Endothelial cell of umbilical vein (primary cell): Measurements from ENCODE around the gene MYO18A. TPM values are rescaled to one million over a fixed set of nuclear protein-coding genes. Genes with fewer than 3 reads are reported as not detected.

Source experiments
- BruUV-seq: library from RNA; stranded (reverse); fragments of 400-500 nt; replicated peaks from 2 replicates; lab custom pipeline; 2021; lab: Mats Ljungman, UMichigan
- CTCF ChIA-PET: fragments of 300-600, 350-600 bp; sonication (Branson Sonifier 250); formaldehyde crosslinking; loops from one replicate; lab custom pipeline; 2021; ENCODE audit warnings: antibody characterized with exemption, inconsistent platforms; lab: Charles Lee
- POLR2A ChIA-PET: fragments of 300-600, 350-600 bp; sonication (Branson Sonifier 250); formaldehyde crosslinking; loops from one replicate; lab custom pipeline; 2021; ENCODE audit warnings: antibody characterized with exemption, inconsistent platforms; lab: Charles Lee
- DNase-seq: peaks from one replicate; pipeline ENCODE4 v3.0.0-alpha.2; 2011; ENCODE audit warnings: low read depth, low spot score
- FAIRE-seq: peaks from 2 replicates; lab custom pipeline; 2011; peaks lifted over from hg19 to GRCh38; lab: Jason Lieb, UNC
- H2AFZ ChIP-seq: 2 replicates; pipeline ENCODE4 v1.6.0; 2012; ENCODE audit warnings: low read depth, low read length, control low read depth, inconsistent platforms
- H3K27ac ChIP-seq: 2 replicates; pipeline ENCODE4 v1.5.1; 2011; ENCODE audit warnings: low read depth, mild to moderate bottlenecking, control low read depth, low read length, moderate library complexity; ENCODE audit not compliant: insufficient read depth
- H3K27me3 ChIP-seq, 2 experiments: 2 replicates each; pipeline versions ENCODE4 v1.6.0 to v1.6.1; 2011; ENCODE audit warnings: low read length in 2 of 2, mixed read lengths in 1 of 2; ENCODE audit not compliant: control insufficient read depth in 2 of 2, insufficient read depth in 2 of 2
- H3K36me3 ChIP-seq, 2 experiments: 2 replicates in 1 of 2; 3 replicates in 1 of 2; pipeline ENCODE4 v1.5.1; 2011; ENCODE audit warnings: low read length in 2 of 2, mild to moderate bottlenecking in 1 of 2, moderate library complexity in 1 of 2; ENCODE audit not compliant: control insufficient read depth in 2 of 2, insufficient read depth in 2 of 2; ENCODE audit errors: extremely low read depth in 1 of 2
- H3K4me1 ChIP-seq: 3 replicates; pipeline ENCODE4 v1.5.1; 2011; ENCODE audit warnings: mild to moderate bottlenecking, low read length; ENCODE audit not compliant: control insufficient read depth, insufficient read depth; ENCODE audit errors: extremely low read depth
- H3K4me2 ChIP-seq: 2 replicates; pipeline ENCODE4 v1.6.1; 2011; ENCODE audit warnings: low read length, control low read depth, mixed read lengths; ENCODE audit not compliant: insufficient read depth
- H3K4me3 ChIP-seq, 3 experiments: fragments of 200-600 bp in 1 of 3; sonication (generic), shearing (Covaris generic) in 1 of 3; replicated peaks in 1 of 3; 2 replicates each; pipeline ENCODE4 v1.5.1; 2011 to 2016; ENCODE audit warnings: control low read depth in 3 of 3, low read length in 3 of 3, mild to moderate bottlenecking in 2 of 3, inconsistent platforms in 1 of 3, low read depth in 1 of 3, moderate library complexity in 1 of 3; ENCODE audit not compliant: insufficient read depth in 1 of 3
- H3K79me2 ChIP-seq: 2 replicates; pipeline ENCODE4 v1.6.0; 2012; ENCODE audit warnings: low read length, inconsistent platforms; ENCODE audit not compliant: control insufficient read depth, insufficient read depth
- H3K9ac ChIP-seq: replicated peaks from 2 replicates; pipeline ENCODE3; 2011; ENCODE audit warnings: low read length, control low read depth; ENCODE audit not compliant: insufficient read depth; ENCODE audit errors: extremely low read depth
- H3K9me1 ChIP-seq: replicated peaks from 3 replicates; pipeline ENCODE4 v1.6.0; 2011; ENCODE audit warnings: mild to moderate bottlenecking, low read length; ENCODE audit not compliant: control insufficient read depth, insufficient read depth; ENCODE audit errors: extremely low read depth
- H3K9me3 ChIP-seq: replicated peaks from 2 replicates; pipeline ENCODE4 v1.5.1; 2012; ENCODE audit warnings: low read length, inconsistent platforms; ENCODE audit not compliant: control insufficient read depth, insufficient read depth
- H4K20me1 ChIP-seq: replicated peaks from 2 replicates; pipeline ENCODE3; 2011; ENCODE audit warnings: mild to moderate bottlenecking, low read length; ENCODE audit not compliant: control insufficient read depth, insufficient read depth; ENCODE audit errors: extremely low read depth
- EZH2 ChIP-seq: IDR thresholded peaks from 2 replicates; pipeline ENCODE4 v1.6.1; 2012; ENCODE audit warnings: borderline replicate concordance, low read depth, mild to moderate bottlenecking, moderate library complexity, low read length, inconsistent platforms; ENCODE audit not compliant: severe bottlenecking
- FOS ChIP-seq: IDR thresholded peaks from 2 replicates; pipeline ENCODE4 v1.6.1; 2011; ENCODE audit warnings: mild to moderate bottlenecking, low read length, moderate library complexity, borderline replicate concordance; ENCODE audit not compliant: insufficient read depth
- GATA2 ChIP-seq: IDR thresholded peaks from 2 replicates; pipeline ENCODE4 v1.7.0; 2011; ENCODE audit warnings: low read depth, mild to moderate bottlenecking, moderate library complexity, mixed read lengths, low read length; ENCODE audit not compliant: insufficient read length, insufficient read depth
- JUN ChIP-seq: IDR thresholded peaks from 2 replicates; pipeline ENCODE4 v1.6.1; 2011; ENCODE audit warnings: borderline replicate concordance, low read depth; ENCODE audit not compliant: insufficient read length, insufficient read depth
- MAX ChIP-seq: IDR thresholded peaks from 2 replicates; pipeline ENCODE4 v1.6.1; 2011; ENCODE audit not compliant: insufficient read depth, insufficient read length
- MYC ChIP-seq: IDR thresholded peaks from one replicate; pipeline ENCODE4 v1.6.1; 2011; ENCODE audit warnings: mild to moderate bottlenecking, low read depth, low read length
- POLR2A ChIP-seq: IDR thresholded peaks from 2 replicates; pipeline ENCODE4 v1.6.1; 2012; ENCODE audit warnings: low read depth, mild to moderate bottlenecking, control low read depth, low read length
- POLR2AphosphoS5 ChIP-seq: IDR thresholded peaks from 2 replicates; pipeline ENCODE4 v1.6.1; 2012; ENCODE audit warnings: low read depth, mild to moderate bottlenecking, control low read depth, low read length, moderate library complexity; ENCODE audit not compliant: insufficient read depth
- dilution Hi-C: fragments of 300-500 bp; cut with MboI; formaldehyde crosslinking; loops from one replicate; pipeline ENCODE4 v1.15.0; 2019; ENCODE audit warnings: low sequenced_read_pairs; ENCODE audit not compliant: extremely low pct_ligation_motif_present
- intact Hi-C: fragments of 100-400 bp; cut with micrococcal nuclease; formaldehyde crosslinking; loops from one replicate; pipeline ENCODE4 v1.10.0; 2022
- polyA plus RNA-seq, 4 experiments: library from polyadenylated mRNA; depleted of rRNA in 3 of 4; stranded (reverse) in 3 of 4; unstranded in 1 of 4; fragments of >200 nt; gene quantifications; 2 replicates each; pipeline versions ENCODE4 v1.2.1 to v1.2.3, GENCODE V29; 2011 to 2012; ENCODE audit warnings: missing spikeins in 1 of 4
- total RNA-seq: library from RNA; stranded (reverse); gene quantifications from 2 replicates; pipeline ENCODE4 v1.2.3, GENCODE V29; 2021
- TF ChIP-seq, protein P1 (sequence below), 2 donors: IDR thresholded peaks; 1 replicate in 1 of 2; 2 replicates in 1 of 2; pipeline ENCODE4 v1.5.1; 2011; ENCODE audit warnings: low read length in 2 of 2, mild to moderate bottlenecking in 2 of 2, moderate library complexity in 2 of 2, control low read depth in 1 of 2, inconsistent platforms in 1 of 2, low read depth in 1 of 2; ENCODE audit not compliant: insufficient read depth in 1 of 2; ENCODE audit errors: extremely low read depth in 1 of 2

The MYO18A gene
- total and polyA plus RNA-seq, 2 donors (not counting 3 experiments of a cell fraction or from before 2014, with no cell fraction given) = 3.9 to 28.3 TPM

DNA sequence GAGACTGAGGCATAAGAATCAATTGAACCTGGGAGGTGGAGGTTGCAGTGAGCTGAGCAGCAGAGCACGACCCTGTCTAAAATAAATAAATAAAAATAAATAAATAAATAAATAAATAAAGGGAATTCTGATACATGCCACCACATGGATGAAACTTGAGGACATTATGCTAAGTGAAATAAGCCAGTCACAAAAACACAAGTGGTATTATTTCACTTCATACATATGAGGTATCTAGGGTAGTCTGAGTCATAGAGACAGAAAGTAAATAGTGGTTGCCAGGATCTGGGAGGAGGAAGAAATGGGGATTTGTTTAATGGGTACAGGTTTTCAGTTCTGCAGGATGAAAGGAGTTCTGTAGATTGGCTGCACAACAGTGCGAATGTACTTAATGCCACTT lies 120.9 kb downstream of the MYO18A start:
- Histone ChIP-seq H3K4me2 (no peak overlapping the region), H4K20me1 (no peaks in the 10 kb centered on the region), H3K9me1 (no peaks in the 10 kb centered on the region), H3K27me3 (peaks cover 3 to 4% of the 10 kb centered on the region in 2 experiments), H3K9me3 (no peaks in the 10 kb centered on the region), H3K36me3 (no peaks in the 10 kb centered on the region), H3K79me2 (no peaks in the 10 kb centered on the region), H3K27ac (no peak overlapping the region), H3K9ac (no peak overlapping the region), H3K4me3 (no peak overlapping the region), H2AFZ (no peak overlapping the region), H3K4me1 (no peaks in the 10 kb centered on the region)
- dilution Hi-C loops (no loop called here), intact Hi-C loops (no loop called here)
- FAIRE-seq = no peak
- TF ChIP-seq EZH2 (no peak), FOS (no peak), MAX (no peak), POLR2AphosphoS5 (no peak), GATA2 (no peak), MYC (no peak), JUN (no peak), POLR2A (no peak)
- TF ChIP-seq, protein P1, sequence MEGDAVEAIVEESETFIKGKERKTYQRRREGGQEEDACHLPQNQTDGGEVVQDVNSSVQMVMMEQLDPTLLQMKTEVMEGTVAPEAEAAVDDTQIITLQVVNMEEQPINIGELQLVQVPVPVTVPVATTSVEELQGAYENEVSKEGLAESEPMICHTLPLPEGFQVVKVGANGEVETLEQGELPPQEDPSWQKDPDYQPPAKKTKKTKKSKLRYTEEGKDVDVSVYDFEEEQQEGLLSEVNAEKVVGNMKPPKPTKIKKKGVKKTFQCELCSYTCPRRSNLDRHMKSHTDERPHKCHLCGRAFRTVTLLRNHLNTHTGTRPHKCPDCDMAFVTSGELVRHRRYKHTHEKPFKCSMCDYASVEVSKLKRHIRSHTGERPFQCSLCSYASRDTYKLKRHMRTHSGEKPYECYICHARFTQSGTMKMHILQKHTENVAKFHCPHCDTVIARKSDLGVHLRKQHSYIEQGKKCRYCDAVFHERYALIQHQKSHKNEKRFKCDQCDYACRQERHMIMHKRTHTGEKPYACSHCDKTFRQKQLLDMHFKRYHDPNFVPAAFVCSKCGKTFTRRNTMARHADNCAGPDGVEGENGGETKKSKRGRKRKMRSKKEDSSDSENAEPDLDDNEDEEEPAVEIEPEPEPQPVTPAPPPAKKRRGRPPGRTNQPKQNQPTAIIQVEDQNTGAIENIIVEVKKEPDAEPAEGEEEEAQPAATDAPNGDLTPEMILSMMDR (IDR thresholded peaks at IDR 0.05; ENCODE audit: extremely low read depth in 1 of 2, insufficient read depth in 1 of 2, low read depth in 1 of 2, low read length in 2 of 2) = no peak
- ChIA-PET POLR2A (no interaction called here), CTCF (interaction anchor here (0.6 kb wide), 1 partner anchor 15 kb away, joined by 3 read pairs; no protein-coding TSS in a partner anchor)
- DNase-seq = no peak
- no TSS peak for BruUV-seq
